ENCODE results near the gene NOG.

Gene NOG

DNA sequence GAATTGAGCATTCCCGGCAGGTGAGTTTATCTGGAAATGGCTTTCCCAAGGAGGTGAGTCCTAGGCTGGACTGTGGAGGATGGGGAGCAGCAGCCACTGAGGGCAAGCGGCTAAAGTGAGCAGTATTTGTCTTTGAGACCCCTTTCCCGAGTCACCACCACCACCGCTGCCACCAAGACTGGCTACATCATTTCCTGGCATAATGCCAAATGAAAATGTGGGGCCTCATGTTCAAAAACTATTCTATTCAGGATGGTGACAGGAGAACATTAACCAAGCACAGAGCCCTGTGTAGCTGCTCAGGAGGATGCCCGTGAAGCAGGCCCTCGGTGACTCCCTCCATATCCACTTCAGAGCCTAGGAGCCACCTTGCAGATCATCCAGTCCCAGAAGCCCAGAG lies 46.0 kb downstream of the NOG start:
- no peak for DNase-seq

- DNase-seq: no peak
Measured at GRCh38 chr17:56640116-56640515, 46.6 kb downstream of the NOG start.

DNA sequence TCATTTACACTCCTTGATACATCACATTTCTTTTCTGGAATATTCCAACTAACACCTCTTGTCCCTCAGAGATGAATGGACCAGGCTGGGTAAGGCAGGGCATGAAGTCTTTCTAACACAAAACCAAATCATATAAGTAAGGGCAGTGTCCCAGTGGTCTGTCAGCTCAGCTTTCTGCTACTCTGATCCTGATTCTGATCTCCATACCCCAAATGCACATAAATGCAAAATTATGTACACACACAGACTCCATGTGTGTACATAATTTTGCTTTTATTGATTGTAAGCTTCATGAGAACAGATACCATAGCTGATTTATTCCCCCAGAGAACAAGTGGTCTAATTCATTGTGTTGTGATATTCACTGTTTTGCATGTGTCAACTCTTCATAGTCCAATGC lies 47.9 kb downstream of the NOG start:
- no peak for DNase-seq

- no peak for DNase-seq
Measured at GRCh38 chr17:56641894-56642293, 48.4 kb downstream of the NOG start.

- DNase-seq: no peak
Measured at GRCh38 chr17:56642424-56642823, 48.9 kb downstream of the NOG start.

All from NCI-H1436 treated with DMSO at 0.1 percent for 48 hours (cell line).